PC-9 (cell line): ENCODE data around the gene SLC45A3. TPM values are rescaled to one million over a fixed set of nuclear protein-coding genes. Genes with fewer than 3 reads are reported as not detected.

ENCODE experiments used
- BruUV-seq: library from RNA; stranded (reverse); fragments of 400-500 nt; replicated peaks from 2 replicates; lab custom pipeline; 2021; lab: Mats Ljungman, UMichigan
- CTCF ChIA-PET: fragments of 300-600 bp; sonication (Branson Sonifier 250); formaldehyde crosslinking; loops from one replicate; lab custom pipeline; 2022; ENCODE audit warnings: antibody characterized with exemption; lab: Charles Lee
- POLR2A ChIA-PET: fragments of 300-600 bp; sonication (Branson Sonifier 250); formaldehyde crosslinking; loops from one replicate; lab custom pipeline; 2022; ENCODE audit warnings: antibody characterized with exemption; ENCODE audit not compliant: unreplicated experiment; lab: Charles Lee
- DNase-seq, 2 experiments: peaks; one replicate each; pipeline versions ENCODE4 v3.0.0 to v3.0.0-alpha.2; 2015 to 2022; ENCODE audit warnings: mixed read lengths in 1 of 2
- H2AFZ ChIP-seq: fragments of 200-600 bp; sonication (generic); 2 replicates; pipeline ENCODE4 v1.8.1; 2017; ENCODE audit warnings: antibody characterized with exemption
- H3F3A ChIP-seq: fragments of 200-600 bp; sonication (generic); 2 replicates; pipeline ENCODE4 v1.8.1; 2017; ENCODE audit warnings: antibody characterized with exemption, mild to moderate bottlenecking, low read depth; ENCODE audit not compliant: insufficient read depth
- H3K27ac ChIP-seq: fragments of 200-600 bp; sonication (generic); 2 replicates; pipeline ENCODE4 v1.6.1; 2016; ENCODE audit warnings: mixed run types
- H3K27me3 ChIP-seq: fragments of 200-600 bp; sonication (generic); 2 replicates; pipeline ENCODE4 v1.6.1; 2016; ENCODE audit warnings: low read depth, mixed run types; ENCODE audit not compliant: insufficient read depth
- H3K36me3 ChIP-seq: fragments of 200-600 bp; sonication (generic); 2 replicates; pipeline ENCODE4 v1.6.1; 2016; ENCODE audit warnings: low read depth, mixed run types
- H3K4me1 ChIP-seq: fragments of 200-600 bp; sonication (generic); replicated peaks from 2 replicates; pipeline ENCODE4 v1.6.1; 2016; ENCODE audit warnings: mixed run types; ENCODE audit not compliant: insufficient read depth
- H3K4me2 ChIP-seq: fragments of 200-600 bp; sonication (generic); 2 replicates; pipeline ENCODE4 v1.6.1; 2017; ENCODE audit warnings: mixed run types
- H3K4me3 ChIP-seq: fragments of 200-600 bp; sonication (generic); 2 replicates; pipeline ENCODE4 v1.6.1; 2016; ENCODE audit warnings: mixed run types
- H3K79me2 ChIP-seq: fragments of 200-600 bp; sonication (generic); 2 replicates; pipeline ENCODE4 v1.6.1; 2017; ENCODE audit warnings: low read depth, mixed run types
- H3K9me2 ChIP-seq: fragments of 200-600 bp; sonication (generic); 2 replicates; pipeline ENCODE4 v1.8.1; 2017; ENCODE audit warnings: mild to moderate bottlenecking; ENCODE audit not compliant: insufficient read depth
- H3K9me3 ChIP-seq: fragments of 200-600 bp; sonication (generic); 2 replicates; pipeline ENCODE4 v1.8.1; 2016; ENCODE audit warnings: low read depth; ENCODE audit not compliant: insufficient read depth
- H4K20me1 ChIP-seq: fragments of 200-600 bp; sonication (generic); 2 replicates; pipeline ENCODE4 v1.8.1; 2017; ENCODE audit not compliant: insufficient read depth
- CTCF ChIP-seq: fragments of 200-600 bp; sonication (generic); conservative IDR thresholded peaks from 2 replicates; pipeline ENCODE4 v1.6.1; 2017; ENCODE audit warnings: mixed run types, antibody characterized with exemption, mild to moderate bottlenecking, moderate library complexity
- EZH2 ChIP-seq: fragments of 200-600 bp; sonication (generic); IDR thresholded peaks from 2 replicates; pipeline ENCODE4 v1.8.0; 2017; ENCODE audit warnings: antibody characterized with exemption, low read depth
- intact Hi-C: fragments of 100-400 bp; cut with micrococcal nuclease; formaldehyde crosslinking; loops from one replicate; pipeline ENCODE4 v1.10.0; 2022; ENCODE audit not compliant: unreplicated experiment
- total RNA-seq: library from RNA; stranded (reverse); gene quantifications from 2 replicates; pipeline ENCODE4 v1.2.3, GENCODE V29; 2021

The SLC45A3 gene
- total RNA-seq, 1 experiment from 2014 or later: 19.9 TPM

DNA sequence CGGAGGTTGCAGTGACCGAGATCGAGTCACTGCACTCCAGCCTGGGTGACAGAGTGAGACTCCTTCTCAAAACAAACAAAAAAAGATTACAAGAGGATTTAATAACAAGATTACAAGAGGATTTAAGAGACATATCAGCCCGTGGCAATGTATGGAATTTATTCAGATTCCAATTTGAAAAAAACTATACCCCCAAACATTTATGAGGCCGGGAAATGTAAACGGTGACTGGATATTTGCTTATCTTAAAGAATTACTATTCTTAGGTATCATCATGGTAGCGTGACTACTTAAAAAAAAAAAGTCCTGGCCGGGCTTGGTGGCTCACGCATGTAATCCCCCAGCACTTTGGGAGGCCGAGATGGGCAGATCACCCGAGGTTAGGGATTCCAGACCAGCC lies 27.3 kb downstream of the SLC45A3 start:
- POLR2A ChIA-PET: no interaction called here

DNA sequence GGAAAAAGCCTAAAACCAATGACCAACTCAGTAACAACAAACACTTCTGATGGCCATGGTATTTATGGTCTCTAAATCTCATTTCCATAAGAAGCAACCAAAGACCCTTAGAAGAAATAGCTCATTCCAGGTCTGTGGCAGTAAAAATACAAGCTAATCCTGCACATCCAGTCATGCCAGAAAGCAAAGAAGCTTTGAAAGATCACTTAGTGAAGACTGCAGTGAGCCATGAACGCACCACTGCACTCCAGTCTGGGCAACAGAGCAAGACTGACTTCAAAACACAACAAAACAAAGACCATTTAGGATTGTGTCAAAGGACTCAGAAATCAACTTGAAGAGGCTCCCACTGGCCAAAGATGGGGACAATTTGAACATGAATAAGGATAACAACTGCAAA lies 30.1 kb downstream of the SLC45A3 start:
- TF ChIP-seq CTCF (no peak), EZH2 (no peak)
- Histone ChIP-seq H3K9me3 (no peaks in the 10 kb centered on the region), H3K9me2 (no peaks in the 10 kb centered on the region), H4K20me1 (0 out of 2 replicates have a peak, but pooled peaks cover 6% of the 10 kb centered on the region), H3K79me2 (no peaks in the 10 kb centered on the region), H3K27ac (no peak overlapping the region), H3K4me1 (no peaks in the 10 kb centered on the region), H3K4me3 (no peak overlapping the region), H3K27me3 (no peaks in the 10 kb centered on the region), H3K4me2 (no peak overlapping the region), H3K36me3 (no peaks in the 10 kb centered on the region), H3F3A (no peaks in the 10 kb centered on the region; the same call in 1 of the 2 replicates), H2AFZ (no peak overlapping the region)
- ChIA-PET POLR2A (no interaction called here), CTCF (interaction anchor here (0.7 kb wide), 2 partner anchors 126 to 164 kb away, joined by 3 to 5 read pairs; no protein-coding TSS in a partner anchor)
- intact Hi-C loops: no loop called here
- BruUV-seq: no TSS peak
- no peak for DNase-seq

More for the DNA sequence above, 27.3 kb downstream of the SLC45A3 start:
- Histone ChIP-seq H2AFZ (no peak overlapping the region), H3K9me2 (no peaks in the 10 kb centered on the region), H3K36me3 (no peaks in the 10 kb centered on the region), H3K27me3 (no peaks in the 10 kb centered on the region), H3K4me3 (no peak overlapping the region), H3K79me2 (no peaks in the 10 kb centered on the region), H3F3A (no peaks in the 10 kb centered on the region), H3K9me3 (no peaks in the 10 kb centered on the region), H3K27ac (no peak overlapping the region), H4K20me1 (0 out of 2 replicates have a peak, but pooled peaks cover 9% of the 10 kb centered on the region), H3K4me2 (no peak overlapping the region), H3K4me1 (no peaks in the 10 kb centered on the region)
- no TSS peak for BruUV-seq
- TF ChIP-seq CTCF (no peak), EZH2 (no peak)
- DNase-seq: no peak
- intact Hi-C loops: no loop called here
- CTCF ChIA-PET: interaction anchor here (0.7 kb wide), 1 partner anchor 208 kb away, joined by 6 read pairs; no protein-coding TSS in a partner anchor

GRCh38 chr1:205645519-205645918 lies 34.8 kb downstream of the SLC45A3 start:
- intact Hi-C loops: no loop called here
- Histone ChIP-seq H3K27me3 (no peaks in the 10 kb centered on the region), H3K9me3 (no peaks in the 10 kb centered on the region), H3F3A (no peaks in the 10 kb centered on the region; the same call in 1 of the 2 replicates), H3K4me3 (no peak overlapping the region), H4K20me1 (no peaks in the 10 kb centered on the region), H3K36me3 (no peaks in the 10 kb centered on the region), H3K79me2 (no peaks in the 10 kb centered on the region), H3K27ac (no peak overlapping the region), H3K9me2 (no peaks in the 10 kb centered on the region), H3K4me2 (no peak overlapping the region), H3K4me1 (no peaks in the 10 kb centered on the region), H2AFZ (no peak overlapping the region)
- CTCF ChIA-PET: no interaction called here
- POLR2A ChIA-PET: interaction anchor here (0.9 kb wide), 1 partner anchor 379 kb away, joined by 11 read pairs; no protein-coding TSS in a partner anchor
- TF ChIP-seq EZH2 (no peak), CTCF (no peak)
- no peak for DNase-seq
- BruUV-seq: no TSS peak
